PC-3 (cell line): ENCODE data around the gene TNS3. TPM values are rescaled to one million over a fixed set of nuclear protein-coding genes. Genes with fewer than 3 reads are reported as not detected.

Source experiments
- ATAC-seq: fragments of 200-7000 bp; cut with Tn5 transposase; 2 replicates; pipeline ENCODE4 v1.9.1; 2020; ENCODE audit warnings: mild to moderate bottlenecking, moderate library complexity
- BruUV-seq: library from RNA; stranded (reverse); fragments of 400-500 nt; replicated peaks from 2 replicates; lab custom pipeline; 2021; lab: Mats Ljungman, UMichigan
- CTCF ChIA-PET: fragments of 300-600 bp; sonication (Branson Sonifier 250); formaldehyde crosslinking; loops from one replicate; lab custom pipeline; 2022; ENCODE audit warnings: antibody characterized with exemption; lab: Charles Lee
- POLR2A ChIA-PET: fragments of 300-600 bp; sonication (Branson Sonifier 250); formaldehyde crosslinking; loops from one replicate; lab custom pipeline; 2022; ENCODE audit warnings: antibody characterized with exemption; ENCODE audit not compliant: unreplicated experiment; lab: Charles Lee
- DNase-seq: peaks from one replicate; pipeline ENCODE4 v3.0.0-alpha.2; 2015
- H2AFZ ChIP-seq: fragments of 300-600 bp; sonication (generic); 2 replicates; pipeline ENCODE4 v1.6.0; 2016; ENCODE audit warnings: antibody characterized with exemption, low read length
- H3F3A ChIP-seq: fragments of 300-600 bp; sonication (generic); one replicate; pipeline ENCODE4 v1.6.0; 2017; ENCODE audit warnings: antibody characterized with exemption, low read length, control low read depth, mild to moderate bottlenecking; ENCODE audit not compliant: unreplicated experiment
- H3K27ac ChIP-seq: fragments of 300-600 bp; sonication (generic); 2 replicates; pipeline ENCODE4 v1.5.1; 2016; ENCODE audit warnings: mild to moderate bottlenecking, low read length
- H3K27me3 ChIP-seq: fragments of 300-600 bp; sonication (generic); 2 replicates; pipeline ENCODE4 v1.6.1; 2016; ENCODE audit warnings: low read length, mixed read lengths
- H3K36me3 ChIP-seq: fragments of 300-600 bp; sonication (generic); 2 replicates; pipeline ENCODE4 v1.6.1; 2016; ENCODE audit warnings: low read depth, mixed run types, low read length, mixed read lengths
- H3K4me1 ChIP-seq: fragments of 300-600 bp; sonication (generic); 2 replicates; pipeline ENCODE4 v1.5.1; 2016; ENCODE audit warnings: low read length; ENCODE audit not compliant: insufficient read depth
- H3K4me2 ChIP-seq: fragments of 300-600 bp; sonication (generic); 2 replicates; pipeline ENCODE4 v1.6.0; 2016; ENCODE audit warnings: low read length
- H3K4me3 ChIP-seq: fragments of 300-600 bp; sonication (generic); 2 replicates; pipeline ENCODE4 v1.5.1; 2016; ENCODE audit warnings: mild to moderate bottlenecking, low read length, mixed read lengths
- H3K79me2 ChIP-seq: fragments of 300-600 bp; sonication (generic); 2 replicates; pipeline ENCODE4 v1.6.1; 2017; ENCODE audit warnings: low read length, mixed read lengths
- H3K9ac ChIP-seq: fragments of 300-600 bp; sonication (generic); 2 replicates; pipeline ENCODE4 v1.6.0; 2016; ENCODE audit warnings: mild to moderate bottlenecking, low read length
- H3K9me2 ChIP-seq: fragments of 300-600 bp; sonication (generic); replicated peaks from 2 replicates; pipeline ENCODE4 v1.6.1; 2016; ENCODE audit warnings: mixed run types, low read length, mixed read lengths
- H3K9me3 ChIP-seq: fragments of 300-600 bp; sonication (generic); 2 replicates; pipeline ENCODE4 v1.6.1; 2016; ENCODE audit warnings: low read length, mixed read lengths
- H4K20me1 ChIP-seq: fragments of 300-600 bp; sonication (generic); 2 replicates; pipeline ENCODE4 v1.6.1; 2016; ENCODE audit warnings: low read length, mixed read lengths
- CTCF ChIP-seq: fragments of 300-600 bp; sonication (generic); conservative IDR thresholded peaks from 2 replicates; pipeline ENCODE4 v1.5.1; 2017; ENCODE audit warnings: antibody characterized with exemption, low read depth, mild to moderate bottlenecking, low read length
- EZH2 ChIP-seq: fragments of 300-600 bp; sonication (generic); IDR thresholded peaks from one replicate; pipeline ENCODE4 v1.6.1; 2017; ENCODE audit warnings: antibody characterized with exemption, mild to moderate bottlenecking, low read length; ENCODE audit not compliant: unreplicated experiment
- EZH2phosphoT487 ChIP-seq: fragments of 300-600 bp; sonication (generic); IDR thresholded peaks from 2 replicates; pipeline ENCODE4 v1.6.1; 2018; ENCODE audit warnings: mild to moderate bottlenecking, antibody characterized with exemption, low read length, borderline replicate concordance
- intact Hi-C: fragments of 100-400 bp; cut with micrococcal nuclease; formaldehyde crosslinking; loops from 2 replicates; pipeline ENCODE4 v1.9.0; 2023
- total RNA-seq: library from RNA; depleted of rRNA; stranded (reverse); fragments of >200 nt; gene quantifications from 2 replicates; pipeline ENCODE4 v1.2.3, GENCODE V29; 2014

TNS3 gene
- total RNA-seq, 1 experiment from 2014 or later = 72.3 TPM

- Histone ChIP-seq H3K27ac (peak overlapping the region; percentile 35; the same call in 1 of the 2 replicates), H3K36me3 (no peaks in the 10 kb centered on the region), H3K9me3 (no peaks in the 10 kb centered on the region), H3K4me3 (no peak overlapping the region), H3F3A (peaks cover 10% of the 10 kb centered on the region), H3K27me3 (no peaks in the 10 kb centered on the region), H3K4me1 (peaks cover 52% of the 10 kb centered on the region), H3K9me2 (no peaks in the 10 kb centered on the region), H3K9ac (no peak overlapping the region), H2AFZ (no peak overlapping the region), H4K20me1 (no peaks in the 10 kb centered on the region), H3K4me2 (peak overlapping the region; percentile 89; the same call in 1 of the 2 replicates), H3K79me2 (peaks cover 98% of the 10 kb centered on the region)
- no peak for TF ChIP-seq CTCF
- TF ChIP-seq EZH2phosphoT487 = no peak
- no peak for TF ChIP-seq EZH2
- intact Hi-C loops = no loop called here
- DNase-seq (no peak), ATAC-seq (no peak)
- no TSS peak for BruUV-seq
- ChIA-PET CTCF (no interaction called here), POLR2A (interaction anchor here (0.5 to 0.6 kb wide), 2 partner anchors 42 to 68 kb away, joined by 5 to 7 read pairs; no protein-coding TSS in a partner anchor)
Measured at GRCh38 chr7:47539398-47540052, 42.4 kb downstream of the TNS3 start.

DNA sequence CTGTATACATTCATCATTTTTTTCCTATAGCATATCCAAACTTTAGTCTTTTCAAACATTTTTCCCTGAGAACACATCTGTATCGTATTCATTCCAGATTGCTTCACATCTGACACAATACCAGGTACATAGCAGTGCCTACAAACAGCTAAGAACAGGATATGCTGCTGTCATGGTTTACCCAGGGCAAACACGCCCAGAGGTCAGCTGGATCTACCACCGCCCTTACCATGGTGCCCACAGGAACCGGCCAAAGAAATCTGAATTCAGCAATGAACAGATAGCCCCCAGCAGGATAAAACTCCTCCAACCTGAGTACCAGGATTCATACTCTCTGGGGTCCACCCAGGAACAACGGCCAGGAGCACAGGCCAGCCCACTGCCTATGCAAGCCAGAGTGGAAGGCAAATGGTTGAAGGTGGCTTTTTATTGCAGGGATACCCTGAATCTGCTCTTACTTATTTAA lies 43.0 kb downstream of the TNS3 start:
- Histone ChIP-seq H4K20me1 (no peaks in the 10 kb centered on the region), H3K9me3 (no peaks in the 10 kb centered on the region), H3K4me1 (peaks cover 58% of the 10 kb centered on the region), H3K4me3 (no peak overlapping the region), H2AFZ (no peak overlapping the region), H3K27me3 (no peaks in the 10 kb centered on the region), H3K36me3 (no peaks in the 10 kb centered on the region), H3K9me2 (no peaks in the 10 kb centered on the region), H3K4me2 (peak overlapping the region; percentile 89), H3F3A (peaks cover 11% of the 10 kb centered on the region), H3K9ac (no peak overlapping the region), H3K79me2 (peaks cover 92% of the 10 kb centered on the region), H3K27ac (peak overlapping the region; percentile 35)
- ChIA-PET CTCF (interaction anchor here (0.7 kb wide), 1 partner anchor 41 kb away, joined by 3 read pairs; no protein-coding TSS in a partner anchor), POLR2A (interaction anchor here (0.5 kb wide), 1 partner anchor 42 kb away, joined by 5 read pairs; no protein-coding TSS in a partner anchor)
- intact Hi-C loops = no loop called here
- no peak for TF ChIP-seq CTCF
- TF ChIP-seq EZH2 = no peak
- no peak for TF ChIP-seq EZH2phosphoT487
- DNase-seq = peak; percentile 46
- no TSS peak for BruUV-seq
- peak; percentile 18; the same call in 1 of the 2 replicates for ATAC-seq
